HepG2 (cell line): ENCODE data around the gene MSI2. TPM values are rescaled to one million over a fixed set of nuclear protein-coding genes. Genes with fewer than 3 reads are reported as not detected.

ENCODE experiments used
- CCDC6 ChIP-seq: sonication (generic); formaldehyde crosslinking; IDR thresholded peaks from 2 replicates; pipeline ENCODE4 v1.8.1; 2022; ENCODE audit warnings: mild to moderate bottlenecking, missing genetic modification reagents, moderate library complexity
- ELF4 ChIP-seq: sonication (generic); formaldehyde crosslinking; IDR thresholded peaks from 2 replicates; pipeline ENCODE4 v1.5.0; 2020; ENCODE audit warnings: missing genetic modification reagents, mild to moderate bottlenecking, moderate library complexity, borderline replicate concordance
- MZF1 ChIP-seq: sonication (generic); formaldehyde crosslinking; IDR thresholded peaks from 2 replicates; pipeline ENCODE4 v1.8.1; 2023; ENCODE audit warnings: mild to moderate bottlenecking, missing genetic modification reagents, borderline replicate concordance
- NCOA5 ChIP-seq: sonication (generic); formaldehyde crosslinking; IDR thresholded peaks from 2 replicates; pipeline ENCODE4 v1.4.0; 2020; ENCODE audit warnings: missing genetic modification reagents
- NFYC ChIP-seq: IDR thresholded peaks from 2 replicates; pipeline ENCODE4 v1.6.1; 2016; ENCODE audit warnings: missing genetic modification reagents, missing compliant biosample characterization
- PHF21A ChIP-seq: sonication (generic); formaldehyde crosslinking; IDR thresholded peaks from 2 replicates; pipeline ENCODE4 v1.5.0; 2020; ENCODE audit warnings: mild to moderate bottlenecking, missing genetic modification reagents
- PITX1 ChIP-seq: sonication (generic); formaldehyde crosslinking; IDR thresholded peaks from 2 replicates; pipeline ENCODE4 v1.5.1; 2020; ENCODE audit warnings: mild to moderate bottlenecking, missing genetic modification reagents
- PLSCR1 ChIP-seq: sonication (generic); formaldehyde crosslinking; IDR thresholded peaks from 2 replicates; pipeline ENCODE4 v1.5.0; 2020; ENCODE audit warnings: missing genetic modification reagents, mild to moderate bottlenecking, borderline replicate concordance
- SCMH1 ChIP-seq: sonication (generic); formaldehyde crosslinking; IDR thresholded peaks from 2 replicates; pipeline ENCODE4 v1.9.0; 2021; ENCODE audit warnings: missing genetic modification reagents, mild to moderate bottlenecking, borderline replicate concordance
- ZC3H4 ChIP-seq: sonication (generic); formaldehyde crosslinking; IDR thresholded peaks from 2 replicates; pipeline ENCODE4 v1.4.0; 2020; ENCODE audit warnings: missing genetic modification reagents, borderline replicate concordance
- ZFP62 ChIP-seq: sonication (generic); formaldehyde crosslinking; IDR thresholded peaks from 2 replicates; pipeline ENCODE4 v1.4.0; 2020; ENCODE audit warnings: missing genetic modification reagents
- ZNF3 ChIP-seq: IDR thresholded peaks from 2 replicates; pipeline ENCODE4 v1.7.0; 2017; ENCODE audit warnings: inconsistent platforms
- ZNF318 ChIP-seq: sonication (generic); formaldehyde crosslinking; IDR thresholded peaks from 2 replicates; pipeline ENCODE4 v1.4.0; 2020; ENCODE audit warnings: mild to moderate bottlenecking, missing genetic modification reagents
- ZNF569 ChIP-seq: sonication (generic); formaldehyde crosslinking; IDR thresholded peaks from 2 replicates; pipeline ENCODE4 v1.5.0; 2020; ENCODE audit warnings: mild to moderate bottlenecking, missing genetic modification reagents, moderate library complexity, borderline replicate concordance
- polyA plus RNA-seq, 8 experiments: library from polyadenylated mRNA; depleted of rRNA in 3 of 8; stranded (reverse) in 7 of 8; unstranded in 1 of 8; fragments of >200 nt; fragmentation: Illumina TruSeq in 4 of 8; extraction: Trizol in 4 of 8; gene quantifications; 2 replicates each; pipeline versions ENCODE4 v1.2.1 to v1.2.3, GENCODE V29; 2011 to 2016; ENCODE audit warnings: low read depth in 4 of 8, missing spikeins in 1 of 8, mixed read lengths in 1 of 8; ENCODE audit not compliant: insufficient read depth in 1 of 8
- total RNA-seq, 5 experiments: library from RNA; depleted of rRNA; stranded (reverse); fragments of >200 nt; fragmentation: Illumina TruSeq; extraction: Trizol; gene quantifications; 2 replicates each; pipeline ENCODE4 v1.2.3, GENCODE V29; 2016; ENCODE audit warnings: low read depth in 1 of 5
- TF ChIP-seq, protein P1 (sequence below): sonication (generic); formaldehyde crosslinking; IDR thresholded peaks from 2 replicates; pipeline ENCODE4 v1.8.0; 2022; ENCODE audit warnings: missing genetic modification reagents, low read depth, mild to moderate bottlenecking, borderline replicate concordance
- TF ChIP-seq, protein P2 (sequence below): sonication (generic); formaldehyde crosslinking; IDR thresholded peaks from 2 replicates; pipeline ENCODE4 v1.5.0; 2020; ENCODE audit warnings: mild to moderate bottlenecking, missing genetic modification reagents

MSI2 gene
- total and polyA plus RNA-seq, 2 of the 13 experiments (the other 11 are each of a cell fraction or from before 2014, with no cell fraction given), result 77.5 to 78.4 TPM

DNA sequence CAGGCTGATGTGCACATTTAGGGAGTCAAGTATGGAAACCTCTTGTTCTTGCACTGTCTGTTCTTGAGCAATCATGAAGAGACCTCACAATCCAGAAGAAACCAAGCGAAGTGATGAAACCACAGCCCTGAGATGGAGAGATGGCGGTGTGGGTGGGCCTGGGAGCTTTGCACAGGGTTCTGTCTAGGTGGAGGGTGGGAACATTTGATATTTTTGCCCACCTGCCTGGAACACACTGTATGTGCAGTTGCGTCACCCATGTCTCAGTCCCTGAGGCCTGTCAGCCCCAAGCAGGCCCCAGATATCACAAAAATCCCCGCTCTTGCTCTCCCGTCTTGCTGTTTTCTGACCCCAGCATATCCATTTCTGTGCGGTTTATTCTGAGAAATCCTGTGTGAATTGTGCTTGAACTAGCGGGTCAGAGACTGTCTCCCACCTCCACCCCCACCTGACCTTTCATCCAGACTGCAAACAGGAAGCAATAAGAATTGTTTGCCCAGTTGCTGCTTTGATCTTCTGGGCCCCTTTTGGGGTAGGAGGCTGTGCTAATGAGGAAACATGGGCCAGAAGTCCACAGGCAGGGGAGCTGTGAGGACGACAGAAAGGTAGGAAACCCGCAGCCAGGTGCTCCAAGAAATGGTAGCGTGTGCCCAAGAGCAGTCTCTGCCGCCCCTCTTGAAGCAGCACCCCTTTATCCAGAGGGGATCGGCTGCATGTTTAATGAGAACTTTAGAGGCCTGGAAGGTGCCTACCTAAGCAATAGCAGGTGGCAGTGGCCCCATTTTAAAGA, 304.9 kb downstream of the MSI2 start (continued):
- peak; percentile 57; the same call in 1 of the 2 replicates for TF ChIP-seq ZNF318 (CRISPR knock-in tag)
- peak; percentile 55; the same call in 1 of the 2 replicates for TF ChIP-seq NFYC
- TF ChIP-seq ZNF3 (CRISPR knock-in tag), result peak; percentile 81
- TF ChIP-seq ZNF569 (CRISPR knock-in tag), result no peak
- TF ChIP-seq MZF1 (CRISPR knock-in tag), result peak; percentile 77; the same call in 1 of the 2 replicates
- TF ChIP-seq PITX1 (CRISPR knock-in tag), result peak; percentile 99
- no peak for TF ChIP-seq SCMH1 (CRISPR knock-in tag)
- peak; percentile 100 for TF ChIP-seq PHF21A
- peak; percentile 98 for TF ChIP-seq CCDC6 (CRISPR knock-in tag)
- TF ChIP-seq ZC3H4 (CRISPR knock-in tag), result no peak
- no peak for TF ChIP-seq PLSCR1
- TF ChIP-seq, protein P1, sequence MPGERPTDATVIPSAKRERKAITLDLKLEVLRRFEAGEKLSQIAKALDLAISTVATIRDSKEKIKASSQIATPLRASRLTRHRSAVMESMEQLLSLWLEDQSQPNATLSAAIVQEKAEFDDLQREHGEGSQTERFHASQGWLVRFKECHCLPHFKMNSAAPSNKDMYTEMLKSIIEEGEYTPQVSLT (CRISPR knock-in tag), result no peak
- peak; percentile 93; the same call in 1 of the 2 replicates for TF ChIP-seq ELF4 (CRISPR knock-in tag)
- TF ChIP-seq ZFP62 (CRISPR knock-in tag), result peak; percentile 78; the same call in 1 of the 2 replicates
- TF ChIP-seq NCOA5 (CRISPR knock-in tag), result peak; percentile 95
- TF ChIP-seq, protein P2, sequence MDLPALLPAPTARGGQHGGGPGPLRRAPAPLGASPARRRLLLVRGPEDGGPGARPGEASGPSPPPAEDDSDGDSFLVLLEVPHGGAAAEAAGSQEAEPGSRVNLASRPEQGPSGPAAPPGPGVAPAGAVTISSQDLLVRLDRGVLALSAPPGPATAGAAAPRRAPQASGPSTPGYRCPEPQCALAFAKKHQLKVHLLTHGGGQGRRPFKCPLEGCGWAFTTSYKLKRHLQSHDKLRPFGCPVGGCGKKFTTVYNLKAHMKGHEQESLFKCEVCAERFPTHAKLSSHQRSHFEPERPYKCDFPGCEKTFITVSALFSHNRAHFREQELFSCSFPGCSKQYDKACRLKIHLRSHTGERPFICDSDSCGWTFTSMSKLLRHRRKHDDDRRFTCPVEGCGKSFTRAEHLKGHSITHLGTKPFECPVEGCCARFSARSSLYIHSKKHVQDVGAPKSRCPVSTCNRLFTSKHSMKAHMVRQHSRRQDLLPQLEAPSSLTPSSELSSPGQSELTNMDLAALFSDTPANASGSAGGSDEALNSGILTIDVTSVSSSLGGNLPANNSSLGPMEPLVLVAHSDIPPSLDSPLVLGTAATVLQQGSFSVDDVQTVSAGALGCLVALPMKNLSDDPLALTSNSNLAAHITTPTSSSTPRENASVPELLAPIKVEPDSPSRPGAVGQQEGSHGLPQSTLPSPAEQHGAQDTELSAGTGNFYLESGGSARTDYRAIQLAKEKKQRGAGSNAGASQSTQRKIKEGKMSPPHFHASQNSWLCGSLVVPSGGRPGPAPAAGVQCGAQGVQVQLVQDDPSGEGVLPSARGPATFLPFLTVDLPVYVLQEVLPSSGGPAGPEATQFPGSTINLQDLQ, result no peak; the same call in 1 of the 2 replicates
